Measurements from ENCODE around the gene PTDSS2.

DNA sequence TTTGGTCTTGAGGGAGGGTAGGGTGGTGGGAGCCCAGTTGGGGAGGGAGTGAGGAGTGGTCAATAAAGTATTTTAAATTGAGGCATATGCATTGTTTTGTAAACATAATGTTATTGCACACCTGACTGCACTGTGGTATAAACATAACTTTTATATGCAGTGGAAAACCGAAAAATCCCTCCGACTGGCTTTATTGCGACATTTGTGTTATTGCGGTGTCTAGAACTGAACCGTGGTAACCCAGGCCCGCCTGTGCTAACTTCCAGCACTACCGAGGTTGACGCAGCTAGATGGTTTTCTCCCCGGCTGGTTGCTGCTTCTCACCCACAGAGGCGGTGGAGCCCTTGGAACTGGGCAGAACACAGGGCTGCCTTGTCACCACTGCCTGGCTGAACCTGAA is 64.5 kb downstream of the PTDSS2 start:
- no peak for TF ChIP-seq NFE2L2 (IDR thresholded peaks at IDR 0.05; ENCODE audit: low read depth, low read length)
- TF ChIP-seq, protein P1, sequence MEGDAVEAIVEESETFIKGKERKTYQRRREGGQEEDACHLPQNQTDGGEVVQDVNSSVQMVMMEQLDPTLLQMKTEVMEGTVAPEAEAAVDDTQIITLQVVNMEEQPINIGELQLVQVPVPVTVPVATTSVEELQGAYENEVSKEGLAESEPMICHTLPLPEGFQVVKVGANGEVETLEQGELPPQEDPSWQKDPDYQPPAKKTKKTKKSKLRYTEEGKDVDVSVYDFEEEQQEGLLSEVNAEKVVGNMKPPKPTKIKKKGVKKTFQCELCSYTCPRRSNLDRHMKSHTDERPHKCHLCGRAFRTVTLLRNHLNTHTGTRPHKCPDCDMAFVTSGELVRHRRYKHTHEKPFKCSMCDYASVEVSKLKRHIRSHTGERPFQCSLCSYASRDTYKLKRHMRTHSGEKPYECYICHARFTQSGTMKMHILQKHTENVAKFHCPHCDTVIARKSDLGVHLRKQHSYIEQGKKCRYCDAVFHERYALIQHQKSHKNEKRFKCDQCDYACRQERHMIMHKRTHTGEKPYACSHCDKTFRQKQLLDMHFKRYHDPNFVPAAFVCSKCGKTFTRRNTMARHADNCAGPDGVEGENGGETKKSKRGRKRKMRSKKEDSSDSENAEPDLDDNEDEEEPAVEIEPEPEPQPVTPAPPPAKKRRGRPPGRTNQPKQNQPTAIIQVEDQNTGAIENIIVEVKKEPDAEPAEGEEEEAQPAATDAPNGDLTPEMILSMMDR (conservative IDR thresholded peaks at IDR 0.05; ENCODE audit: low read depth, low read length), result no peak
- TF ChIP-seq POLR2A (IDR thresholded peaks at IDR 0.05; ENCODE audit: low read depth, low read length), result no peak
- no peak for TF ChIP-seq MXI1 (IDR thresholded peaks at IDR 0.05; ENCODE audit: borderline replicate concordance, low read depth, low read length)
